AG09319 (cell line): ENCODE measurements around the gene NOPCHAP1.

Experiments used
- DNase-seq: peaks from one replicate; pipeline ENCODE4 v3.0.0-alpha.2; 2010; ENCODE audit warnings: low read depth; ENCODE audit errors: extremely low read depth
- TF ChIP-seq, protein P1 (sequence below): IDR thresholded peaks from 2 replicates; pipeline ENCODE4 v1.5.1; 2011; ENCODE audit warnings: low read depth, mild to moderate bottlenecking, inconsistent platforms, low read length, moderate library complexity

NOPCHAP1 gene

DNA sequence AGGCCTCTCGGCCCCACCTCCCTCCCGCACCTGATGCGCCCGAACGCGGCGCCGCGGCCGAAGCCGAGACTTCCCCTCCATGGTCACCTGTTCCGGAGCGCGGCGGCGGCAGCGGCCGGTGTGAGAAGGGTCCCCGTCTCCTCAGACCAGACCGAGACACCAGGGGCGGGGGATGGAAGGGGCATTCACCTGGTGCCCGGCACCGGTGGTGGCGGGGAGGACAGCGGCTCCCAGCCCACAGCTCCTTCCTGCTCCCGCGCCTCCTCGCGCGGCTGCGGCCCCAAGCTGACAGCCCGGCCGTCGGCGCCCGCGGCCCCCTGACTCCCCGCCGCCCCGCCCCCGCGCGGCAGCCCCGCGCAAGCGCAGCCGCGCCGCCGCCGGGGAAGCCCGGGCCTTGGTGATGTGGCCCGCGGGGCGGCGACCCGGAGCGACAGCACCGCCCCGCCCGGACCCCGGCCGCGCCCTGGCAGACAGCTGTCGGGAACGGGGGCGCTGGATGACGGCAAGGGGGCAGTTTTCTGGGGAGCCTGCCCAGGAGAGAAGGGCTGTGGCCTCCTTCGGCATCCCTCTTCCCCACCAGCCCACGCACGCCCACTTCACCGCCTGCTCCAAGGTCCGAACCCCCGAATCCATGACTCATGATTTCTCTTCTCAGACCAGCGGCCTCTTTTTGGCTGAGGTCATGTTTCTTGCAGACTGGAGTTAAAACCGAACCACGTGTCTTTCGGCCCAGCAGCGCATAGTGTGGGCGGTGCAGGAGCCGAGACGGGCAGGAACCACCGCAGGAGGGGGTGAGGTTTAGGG is 27.9 kb upstream of the NOPCHAP1 start, which contains the start of gene SLC41A2:
SLC41A2 (minus strand) TSS at position 290 of the 804 bp plus-strand sequence. CDS start 29,763 bp downstream, outside the sequence.
- DNase-seq: peak; percentile 64
- TF ChIP-seq, protein P1, sequence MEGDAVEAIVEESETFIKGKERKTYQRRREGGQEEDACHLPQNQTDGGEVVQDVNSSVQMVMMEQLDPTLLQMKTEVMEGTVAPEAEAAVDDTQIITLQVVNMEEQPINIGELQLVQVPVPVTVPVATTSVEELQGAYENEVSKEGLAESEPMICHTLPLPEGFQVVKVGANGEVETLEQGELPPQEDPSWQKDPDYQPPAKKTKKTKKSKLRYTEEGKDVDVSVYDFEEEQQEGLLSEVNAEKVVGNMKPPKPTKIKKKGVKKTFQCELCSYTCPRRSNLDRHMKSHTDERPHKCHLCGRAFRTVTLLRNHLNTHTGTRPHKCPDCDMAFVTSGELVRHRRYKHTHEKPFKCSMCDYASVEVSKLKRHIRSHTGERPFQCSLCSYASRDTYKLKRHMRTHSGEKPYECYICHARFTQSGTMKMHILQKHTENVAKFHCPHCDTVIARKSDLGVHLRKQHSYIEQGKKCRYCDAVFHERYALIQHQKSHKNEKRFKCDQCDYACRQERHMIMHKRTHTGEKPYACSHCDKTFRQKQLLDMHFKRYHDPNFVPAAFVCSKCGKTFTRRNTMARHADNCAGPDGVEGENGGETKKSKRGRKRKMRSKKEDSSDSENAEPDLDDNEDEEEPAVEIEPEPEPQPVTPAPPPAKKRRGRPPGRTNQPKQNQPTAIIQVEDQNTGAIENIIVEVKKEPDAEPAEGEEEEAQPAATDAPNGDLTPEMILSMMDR: no peak

- no peak for DNase-seq
- TF ChIP-seq, protein P1: no peak
Observed at GRCh38 chr12:104958805-104959334, 27.2 kb upstream of the NOPCHAP1 start.

DNA sequence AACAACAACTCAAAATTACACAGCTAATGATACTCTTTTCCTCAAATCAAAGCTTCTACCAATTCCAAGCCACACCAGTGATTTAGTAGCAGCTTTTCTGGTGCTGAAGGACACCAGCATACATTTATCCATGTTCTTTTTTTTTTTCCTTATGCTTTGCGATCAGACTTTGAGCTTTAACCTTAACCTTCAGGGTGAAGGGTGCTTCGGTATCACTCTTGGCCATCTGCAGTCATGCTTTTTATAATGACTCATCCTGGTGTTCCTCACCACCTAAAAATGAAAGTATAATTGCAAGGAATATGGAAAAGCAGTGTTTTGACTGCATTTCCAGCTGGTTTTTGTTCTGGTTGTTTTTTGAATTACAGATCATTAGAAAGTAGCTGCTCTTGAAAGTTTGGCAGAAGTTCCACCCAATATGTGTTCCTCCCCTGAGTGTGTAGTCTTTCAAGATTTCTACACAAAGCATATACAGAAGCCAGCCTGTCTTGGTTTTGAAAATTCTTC is 26.7 kb upstream of the NOPCHAP1 start:
- DNase-seq: no peak

GRCh38 chr12:104960464-104960863 is 25.7 kb upstream of the NOPCHAP1 start:
- TF ChIP-seq, protein P1: no peak
- no peak for DNase-seq

More for the DNA sequence above, 26.7 kb upstream of the NOPCHAP1 start:
- TF ChIP-seq, protein P1: no peak

DNA sequence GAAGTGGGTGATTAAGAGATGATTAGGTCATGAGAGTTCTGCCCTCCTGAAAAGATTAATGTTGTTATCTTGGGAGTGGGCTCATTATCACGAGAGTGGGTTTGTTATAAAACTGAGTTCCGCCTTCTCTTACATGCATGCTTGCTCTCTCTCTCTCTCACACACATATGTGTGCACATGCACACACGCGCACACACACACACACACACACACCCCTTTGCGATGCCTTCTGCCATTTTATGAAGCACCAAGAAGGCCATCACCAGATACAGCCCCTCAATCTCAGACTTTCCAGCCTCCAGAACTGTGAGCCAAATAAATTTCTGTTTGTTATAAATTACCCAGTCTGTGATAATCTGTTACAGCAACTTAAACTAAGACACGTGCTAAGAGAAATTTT is 22.4 kb upstream of the NOPCHAP1 start:
- TF ChIP-seq, protein P1: no peak
- DNase-seq: no peak

DNA sequence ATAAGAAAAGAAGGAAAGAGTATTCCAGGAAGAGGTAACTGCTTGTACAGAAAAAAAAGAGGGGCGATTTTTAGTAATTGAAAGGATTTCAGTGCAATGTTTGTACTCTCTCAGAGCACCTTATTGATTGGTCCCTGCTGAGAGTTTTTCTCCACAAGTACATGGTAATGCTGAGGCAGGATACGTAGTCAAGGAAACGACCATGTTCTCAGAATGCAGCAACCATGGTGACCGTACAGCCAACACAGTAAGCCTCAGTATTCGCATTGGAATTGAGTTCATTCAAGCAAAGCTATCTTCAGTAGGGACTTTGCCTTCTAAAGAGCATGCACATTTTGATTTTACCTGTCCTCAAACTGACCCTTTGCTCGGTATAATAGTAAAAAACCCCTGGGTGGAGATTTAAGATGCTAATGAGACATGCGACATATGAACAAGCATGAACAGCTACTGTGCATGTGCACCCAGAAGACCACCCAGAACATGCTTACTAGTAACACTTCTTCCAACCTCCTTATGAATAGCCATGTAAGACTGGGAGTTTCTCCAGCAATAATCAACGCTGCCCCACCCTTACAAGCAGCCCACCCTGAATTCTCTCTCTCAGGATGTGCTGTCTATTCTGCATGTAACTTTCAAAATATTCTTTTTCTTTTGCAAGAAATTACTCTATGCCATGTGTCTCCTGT is 21.8 kb upstream of the NOPCHAP1 start:
- TF ChIP-seq, protein P1: no peak
- DNase-seq: no peak

GRCh38 chr12:104964856-104965205 is 21.3 kb upstream of the NOPCHAP1 start:
- TF ChIP-seq, protein P1: no peak
- no peak for DNase-seq
